AG10803 (cell line): ENCODE data around the gene GABRG2.

Experiments used
- DNase-seq: peaks from one replicate; pipeline ENCODE4 v3.0.0; 2010; ENCODE audit warnings: low read depth
- H3K4me3 ChIP-seq: 2 replicates; pipeline ENCODE4 v1.5.1; 2011; ENCODE audit warnings: mild to moderate bottlenecking, low read length, control low read depth
- TF ChIP-seq, protein P1 (sequence below): conservative IDR thresholded peaks from 2 replicates; pipeline ENCODE4 v1.5.1; 2011; ENCODE audit warnings: mild to moderate bottlenecking, low read length, control low read depth, inconsistent platforms

The GABRG2 gene

DNA sequence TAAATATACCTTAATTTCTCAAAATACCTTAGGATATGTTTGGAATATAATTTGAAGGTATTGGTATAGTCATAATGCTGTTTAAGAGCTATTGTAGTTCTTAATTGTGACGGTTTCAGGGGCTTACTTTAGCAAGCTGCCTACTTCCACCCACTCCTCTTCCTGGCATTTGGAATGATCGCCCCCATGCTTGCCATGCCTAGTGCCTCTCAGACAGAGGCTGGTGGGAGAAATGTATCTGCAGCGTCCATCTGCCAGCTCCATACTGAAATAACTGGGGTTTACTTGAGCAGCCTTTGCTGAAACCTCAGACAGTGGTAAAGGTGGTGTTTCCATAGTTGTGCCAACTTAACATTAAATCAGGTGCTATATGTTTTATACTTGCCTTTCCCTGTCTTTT, 52.2 kb downstream of the GABRG2 start:
- no peak for DNase-seq
- TF ChIP-seq, protein P1, sequence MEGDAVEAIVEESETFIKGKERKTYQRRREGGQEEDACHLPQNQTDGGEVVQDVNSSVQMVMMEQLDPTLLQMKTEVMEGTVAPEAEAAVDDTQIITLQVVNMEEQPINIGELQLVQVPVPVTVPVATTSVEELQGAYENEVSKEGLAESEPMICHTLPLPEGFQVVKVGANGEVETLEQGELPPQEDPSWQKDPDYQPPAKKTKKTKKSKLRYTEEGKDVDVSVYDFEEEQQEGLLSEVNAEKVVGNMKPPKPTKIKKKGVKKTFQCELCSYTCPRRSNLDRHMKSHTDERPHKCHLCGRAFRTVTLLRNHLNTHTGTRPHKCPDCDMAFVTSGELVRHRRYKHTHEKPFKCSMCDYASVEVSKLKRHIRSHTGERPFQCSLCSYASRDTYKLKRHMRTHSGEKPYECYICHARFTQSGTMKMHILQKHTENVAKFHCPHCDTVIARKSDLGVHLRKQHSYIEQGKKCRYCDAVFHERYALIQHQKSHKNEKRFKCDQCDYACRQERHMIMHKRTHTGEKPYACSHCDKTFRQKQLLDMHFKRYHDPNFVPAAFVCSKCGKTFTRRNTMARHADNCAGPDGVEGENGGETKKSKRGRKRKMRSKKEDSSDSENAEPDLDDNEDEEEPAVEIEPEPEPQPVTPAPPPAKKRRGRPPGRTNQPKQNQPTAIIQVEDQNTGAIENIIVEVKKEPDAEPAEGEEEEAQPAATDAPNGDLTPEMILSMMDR, result no peak
- no peak overlapping the region for H3K4me3 ChIP-seq

DNA sequence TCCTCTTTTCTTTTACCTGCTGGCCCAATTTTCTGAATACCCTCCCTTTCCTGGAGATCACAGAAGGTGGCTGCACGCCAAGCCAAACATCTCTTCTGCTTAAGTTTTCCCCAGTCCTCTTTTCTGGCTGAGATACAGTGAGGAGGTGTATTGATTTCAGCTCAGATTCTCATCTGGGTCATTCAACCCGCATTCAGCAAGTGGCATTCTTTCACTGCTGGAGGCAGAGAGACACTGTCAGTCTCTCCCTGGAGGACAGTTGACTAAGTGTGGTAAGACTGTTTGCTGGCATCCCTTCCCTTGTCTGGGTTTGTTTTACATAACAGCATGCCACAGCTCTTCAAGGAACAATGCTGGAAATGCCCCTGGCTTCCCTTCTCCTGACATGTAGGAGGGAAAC, 60.5 kb downstream of the GABRG2 start:
- no peak overlapping the region for H3K4me3 ChIP-seq
- TF ChIP-seq, protein P1, result no peak
- DNase-seq, result no peak

DNA sequence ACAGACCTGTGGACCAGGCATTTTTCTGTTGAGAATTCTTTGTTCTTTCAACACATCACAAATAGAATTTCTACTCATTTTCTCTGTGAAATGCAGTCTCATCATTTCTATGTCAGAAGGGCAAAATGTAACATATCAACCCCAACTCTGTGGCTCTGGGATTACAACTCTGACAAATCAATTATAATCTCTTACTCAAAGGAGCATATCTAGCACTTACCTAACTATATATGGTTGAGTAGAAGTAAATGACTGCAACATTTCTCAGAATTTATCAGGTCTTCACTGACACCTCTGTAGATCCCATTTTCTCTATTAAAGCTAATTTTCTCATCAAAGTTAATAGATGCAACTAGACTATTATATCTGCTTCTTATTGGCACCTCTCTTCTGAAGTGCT, 64.8 kb downstream of the GABRG2 start:
- TF ChIP-seq, protein P1, result no peak
- no peak for DNase-seq
- no peak overlapping the region for H3K4me3 ChIP-seq

DNA sequence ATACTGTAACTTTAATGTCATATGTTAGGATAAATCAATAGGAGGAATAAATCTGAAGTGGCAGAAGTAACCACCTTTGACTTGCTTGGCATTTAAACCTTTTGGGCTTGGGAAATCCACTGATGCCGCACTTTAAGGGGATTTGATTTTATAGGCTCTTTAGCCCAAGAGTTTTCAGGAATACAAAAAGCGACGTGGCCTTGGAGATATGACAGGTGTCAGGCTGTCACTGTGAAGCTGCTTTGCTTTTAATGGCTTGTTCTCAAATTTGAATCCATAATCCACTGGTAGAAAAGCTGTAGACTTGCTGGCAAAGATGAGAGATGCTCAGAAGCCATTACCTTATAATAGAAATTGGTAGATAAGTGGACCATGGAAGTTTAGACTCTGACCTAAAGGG, 71.6 kb downstream of the GABRG2 start:
- TF ChIP-seq, protein P1, result no peak
- no peak overlapping the region for H3K4me3 ChIP-seq
- DNase-seq, result no peak

DNA sequence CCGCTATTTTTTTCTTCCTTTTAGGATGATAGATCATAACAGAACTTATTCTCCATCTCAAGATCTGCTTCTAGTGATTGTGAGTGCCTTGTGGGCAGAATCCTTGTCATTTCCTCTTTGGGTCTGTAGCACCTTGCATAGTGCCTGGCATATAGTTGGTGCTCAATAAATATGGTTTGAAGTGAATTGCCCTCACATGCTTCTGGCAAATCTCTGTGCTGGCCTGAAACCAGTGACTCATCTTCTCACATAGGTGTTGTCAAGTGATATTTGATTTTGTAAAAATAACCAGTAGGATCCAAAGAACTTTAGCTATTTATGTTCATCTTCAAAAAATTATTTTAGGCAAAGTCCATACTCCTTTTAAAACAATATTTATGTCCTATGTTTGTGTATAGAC, 86.7 kb downstream of the GABRG2 start:
- no peak for DNase-seq
- TF ChIP-seq, protein P1, result no peak
- no peak overlapping the region for H3K4me3 ChIP-seq

DNA sequence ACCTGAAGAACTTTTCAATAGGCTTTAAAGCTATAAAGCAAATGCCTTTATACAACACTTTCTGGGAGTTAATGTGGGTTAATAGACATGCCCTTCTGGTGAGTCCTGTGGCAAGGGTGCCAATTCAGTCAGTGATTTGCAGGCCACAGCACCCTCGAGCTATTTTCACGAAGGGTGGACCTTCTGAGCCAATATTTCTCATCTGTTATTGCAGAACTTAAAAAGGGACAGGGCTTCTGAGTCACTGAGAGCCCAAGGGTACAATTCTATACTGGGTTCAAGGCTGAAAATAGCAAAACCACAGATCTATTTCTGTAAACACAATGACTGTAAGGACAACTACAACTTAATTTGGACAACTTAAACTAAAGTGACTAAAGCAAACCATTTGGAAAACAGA, 92.8 kb downstream of the GABRG2 start:
- no peak overlapping the region for H3K4me3 ChIP-seq
- TF ChIP-seq, protein P1, result no peak
- DNase-seq, result no peak

DNA sequence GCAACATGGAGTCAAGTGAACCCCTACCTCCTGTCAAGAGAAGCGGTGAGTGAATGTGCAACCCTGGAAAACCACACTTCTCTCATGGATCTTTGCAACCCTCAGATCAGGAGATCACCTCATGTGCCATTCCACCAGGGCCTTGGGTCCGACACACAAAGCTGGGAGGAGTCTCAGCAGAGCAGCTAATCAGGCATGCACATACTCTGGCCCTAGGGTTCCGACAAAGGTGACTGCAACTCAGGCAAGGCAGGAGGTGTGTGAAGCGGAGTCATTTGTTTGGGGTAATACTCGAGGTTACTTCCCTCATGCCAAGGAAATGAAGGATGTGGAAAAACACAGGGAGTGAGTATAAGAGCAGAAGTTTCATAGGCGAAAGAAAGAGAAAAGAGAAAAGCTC, 96.1 kb downstream of the GABRG2 start:
- TF ChIP-seq, protein P1, result no peak
- no peak overlapping the region for H3K4me3 ChIP-seq
- no peak for DNase-seq
